NB4 (cell line): ENCODE data around the gene KRT13.

Experiments used
- POLR2A ChIP-seq: IDR thresholded peaks from 2 replicates; pipeline ENCODE4 v1.6.1; 2011; ENCODE audit warnings: mild to moderate bottlenecking; ENCODE audit not compliant: insufficient read length; ENCODE audit errors: extremely low read depth
- TF ChIP-seq, protein P1 (sequence below): IDR thresholded peaks from one replicate; pipeline ENCODE4 v1.5.1; 2012; ENCODE audit warnings: low read depth, low read length
- TF ChIP-seq, protein P2 (sequence below): IDR thresholded peaks from 2 replicates; pipeline ENCODE4 v1.6.1; 2011; ENCODE audit warnings: low read depth, low read length

DNA sequence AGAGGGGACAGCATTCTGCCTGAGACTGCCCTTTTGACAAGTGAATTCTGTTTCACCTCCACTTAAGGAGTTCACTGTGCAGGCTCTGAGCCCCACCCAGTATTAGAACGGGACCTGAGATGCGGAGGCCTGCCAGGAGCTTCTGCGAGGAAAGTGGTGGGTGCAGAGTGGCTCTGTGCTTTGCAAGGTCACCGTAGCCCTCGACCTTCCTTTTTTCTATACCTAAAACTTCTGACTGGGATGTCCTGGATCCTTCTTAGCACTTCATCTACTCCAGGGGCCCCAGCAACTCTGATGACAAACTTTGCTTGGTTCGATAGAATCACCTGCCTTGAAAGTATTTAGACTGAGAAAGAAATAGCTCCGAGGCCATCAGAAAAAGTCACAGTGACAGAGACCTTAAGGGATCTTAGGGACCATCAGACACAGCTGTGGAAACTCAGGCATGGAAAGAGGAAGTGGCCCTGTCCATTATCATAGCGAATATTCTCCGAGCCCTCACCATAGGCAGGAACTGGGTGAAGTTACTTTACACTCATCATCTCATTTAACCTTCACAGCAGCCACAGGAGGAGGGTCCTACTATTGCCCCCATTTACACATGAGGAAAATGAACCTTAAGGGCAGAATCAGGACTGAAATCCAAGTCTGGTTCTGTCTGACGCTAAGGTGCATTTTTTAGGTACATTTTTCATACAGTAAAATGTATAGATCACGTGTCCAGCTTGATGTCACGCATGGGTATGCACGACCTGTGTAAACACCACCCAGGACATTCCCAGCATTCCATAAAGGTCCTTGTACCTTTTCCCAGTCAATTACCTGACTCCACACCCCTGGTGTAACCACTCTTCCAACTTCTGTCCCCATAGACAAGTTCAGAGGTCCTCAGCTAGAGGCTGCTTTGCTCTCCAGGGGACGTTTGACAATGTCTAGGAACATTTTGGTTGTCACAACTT is 676 bp upstream of the KRT13 start:
- TF ChIP-seq POLR2A = no peak
- TF ChIP-seq, protein P1, sequence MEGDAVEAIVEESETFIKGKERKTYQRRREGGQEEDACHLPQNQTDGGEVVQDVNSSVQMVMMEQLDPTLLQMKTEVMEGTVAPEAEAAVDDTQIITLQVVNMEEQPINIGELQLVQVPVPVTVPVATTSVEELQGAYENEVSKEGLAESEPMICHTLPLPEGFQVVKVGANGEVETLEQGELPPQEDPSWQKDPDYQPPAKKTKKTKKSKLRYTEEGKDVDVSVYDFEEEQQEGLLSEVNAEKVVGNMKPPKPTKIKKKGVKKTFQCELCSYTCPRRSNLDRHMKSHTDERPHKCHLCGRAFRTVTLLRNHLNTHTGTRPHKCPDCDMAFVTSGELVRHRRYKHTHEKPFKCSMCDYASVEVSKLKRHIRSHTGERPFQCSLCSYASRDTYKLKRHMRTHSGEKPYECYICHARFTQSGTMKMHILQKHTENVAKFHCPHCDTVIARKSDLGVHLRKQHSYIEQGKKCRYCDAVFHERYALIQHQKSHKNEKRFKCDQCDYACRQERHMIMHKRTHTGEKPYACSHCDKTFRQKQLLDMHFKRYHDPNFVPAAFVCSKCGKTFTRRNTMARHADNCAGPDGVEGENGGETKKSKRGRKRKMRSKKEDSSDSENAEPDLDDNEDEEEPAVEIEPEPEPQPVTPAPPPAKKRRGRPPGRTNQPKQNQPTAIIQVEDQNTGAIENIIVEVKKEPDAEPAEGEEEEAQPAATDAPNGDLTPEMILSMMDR = no peak
- TF ChIP-seq, protein P2, sequence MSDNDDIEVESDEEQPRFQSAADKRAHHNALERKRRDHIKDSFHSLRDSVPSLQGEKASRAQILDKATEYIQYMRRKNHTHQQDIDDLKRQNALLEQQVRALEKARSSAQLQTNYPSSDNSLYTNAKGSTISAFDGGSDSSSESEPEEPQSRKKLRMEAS = no peak
